ENCODE results near the gene FOXS1.

The FOXS1 gene

DNA sequence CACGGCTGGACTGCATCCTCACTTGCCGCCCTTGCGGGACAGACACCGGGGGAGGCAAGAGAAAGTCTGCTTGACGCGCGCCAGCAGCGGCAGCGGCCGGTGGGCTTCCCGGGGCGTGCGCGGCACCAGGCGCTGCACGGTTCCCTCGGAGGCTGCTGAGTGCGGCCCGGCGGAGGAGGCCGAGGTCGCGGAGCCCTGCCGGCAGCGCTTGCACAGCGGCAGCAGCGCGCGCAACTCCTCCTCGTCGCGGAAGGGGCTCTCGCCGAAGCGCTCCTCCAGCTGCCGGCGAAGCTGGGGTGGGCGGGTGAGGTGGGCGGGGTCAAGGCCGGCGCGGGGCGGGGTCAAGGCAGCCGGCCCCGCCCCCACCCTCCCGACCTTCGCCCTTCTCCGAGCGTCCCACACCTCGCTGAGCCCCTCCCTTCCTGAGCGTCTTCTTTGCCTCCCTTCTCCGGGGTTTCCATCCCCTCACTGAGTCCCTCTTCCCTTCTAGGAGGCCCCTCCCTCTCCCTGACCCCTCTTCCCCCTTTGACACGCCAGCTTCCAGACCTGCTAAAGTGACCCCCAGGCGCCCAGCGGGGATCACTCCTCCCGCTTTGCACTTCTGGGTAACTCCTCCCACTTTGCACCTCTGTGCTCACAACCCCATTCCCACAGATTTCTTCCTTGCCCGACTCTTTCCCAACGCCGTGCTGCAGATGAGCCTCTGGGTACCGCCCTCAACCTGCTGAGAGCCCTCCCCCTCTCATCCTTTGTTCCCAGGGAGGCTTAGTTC, 16.2 kb upstream of the FOXS1 start:
- DNase-seq (ENCODE audit: low read depth, low spot score): peak; percentile 77

DNA sequence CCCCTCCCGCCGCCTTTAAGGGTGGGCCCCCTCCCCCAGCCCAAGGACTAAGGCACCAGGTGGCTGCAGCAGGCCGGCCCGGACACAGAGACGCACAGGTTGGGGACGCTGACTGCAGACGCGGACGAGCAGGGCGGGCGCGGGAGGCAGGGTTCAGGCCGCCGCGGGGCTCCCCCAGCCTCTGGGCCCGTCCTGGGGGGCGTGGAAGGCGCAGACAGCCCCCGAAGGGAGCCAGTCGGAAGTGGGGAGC, 15.7 kb upstream of the FOXS1 start:
- no peak for DNase-seq (ENCODE audit: low read depth, low spot score)

DNA sequence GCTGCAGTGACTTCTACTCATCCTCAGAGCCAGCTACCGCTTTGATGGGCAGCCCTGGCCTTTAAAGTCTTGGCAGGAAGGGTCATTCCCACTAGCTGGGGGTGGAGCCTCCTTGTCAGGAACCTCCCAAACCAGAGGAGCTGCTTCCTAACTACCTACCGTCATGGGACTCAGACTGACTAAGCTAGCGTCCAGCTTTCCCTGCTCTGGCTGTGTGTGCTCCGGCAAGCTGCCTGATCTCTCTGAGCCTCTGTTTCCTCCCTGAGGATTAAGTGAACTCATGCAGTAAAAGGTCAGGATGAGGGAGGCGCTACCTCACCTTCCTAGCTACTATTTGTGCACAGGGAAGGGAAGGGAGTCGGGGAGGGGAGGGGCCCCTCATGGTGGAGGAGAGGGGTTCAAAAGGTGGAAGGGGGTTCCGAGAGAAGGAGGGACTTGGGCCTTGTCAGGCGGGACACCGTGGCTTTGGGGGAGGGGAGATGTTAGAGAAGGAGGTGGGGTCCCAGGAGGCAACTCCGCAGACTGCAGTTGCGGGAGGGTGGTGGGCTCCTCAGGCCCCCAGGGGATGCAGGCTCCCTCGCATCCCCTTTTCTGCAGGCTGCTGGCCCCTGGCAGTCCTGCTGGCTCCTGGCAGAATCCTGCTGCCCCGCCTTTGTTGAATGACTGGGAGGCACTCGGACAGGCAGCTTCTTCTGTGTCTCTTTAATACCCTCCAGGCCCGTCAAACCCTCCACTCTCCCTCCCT, 15.2 kb upstream of the FOXS1 start:
- DNase-seq (ENCODE audit: low read depth, low spot score): no peak

DNA sequence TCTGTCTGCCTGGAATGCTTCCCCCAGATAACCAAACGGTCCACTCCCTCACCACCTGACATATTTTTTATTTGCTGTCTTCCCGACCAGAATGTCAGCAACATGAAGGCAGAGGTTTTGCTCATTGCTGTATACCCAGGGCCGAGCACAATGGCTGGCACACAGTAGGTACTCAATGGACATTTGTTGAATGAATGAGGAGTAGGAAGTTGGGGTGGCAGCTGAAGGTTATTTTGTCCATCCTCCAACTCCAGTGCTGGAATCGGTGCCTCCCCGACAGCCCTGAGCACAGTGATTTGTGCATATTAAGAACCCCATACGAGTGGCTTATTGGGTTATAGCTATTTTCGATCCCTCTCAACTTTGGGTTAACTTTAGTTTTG, 14.6 kb upstream of the FOXS1 start:
- DNase-seq (ENCODE audit: low read depth, low spot score): no peak

DNA sequence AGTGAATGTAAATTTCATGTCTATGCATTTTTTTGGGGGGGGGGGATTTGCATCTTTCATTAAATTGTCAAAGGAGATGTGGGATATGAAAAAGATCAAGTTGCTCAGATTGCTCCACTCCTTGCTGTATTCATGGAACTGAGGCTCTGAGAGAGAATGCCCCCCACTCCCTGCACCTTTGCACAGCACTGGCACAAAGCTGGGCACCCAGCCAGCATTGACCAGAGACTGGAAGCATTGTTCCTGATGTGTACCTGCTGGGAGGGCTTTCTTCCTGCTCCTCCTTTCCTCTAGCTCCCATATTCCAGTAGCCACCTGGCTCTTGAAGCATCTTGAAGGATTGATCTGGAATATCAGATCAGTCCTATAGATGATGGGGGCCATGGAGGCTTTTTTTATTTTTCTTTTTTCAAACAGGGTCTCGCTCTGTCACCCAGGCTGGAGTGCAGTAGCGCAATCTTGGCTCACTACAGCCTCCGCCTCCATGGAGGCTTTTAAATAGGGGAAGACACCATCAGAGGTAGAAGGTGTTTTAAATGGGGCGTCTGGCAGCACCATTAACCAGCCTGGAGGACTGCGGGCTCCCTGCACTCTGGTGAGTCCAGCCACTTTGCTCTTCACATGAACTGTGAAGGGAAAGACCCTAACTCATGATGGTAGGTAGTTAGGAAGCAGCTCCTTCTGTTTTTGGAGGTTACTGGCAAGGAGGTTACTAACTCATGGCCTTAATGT, 14.0 kb upstream of the FOXS1 start:
- DNase-seq (ENCODE audit: low read depth, low spot score): no peak

DNA sequence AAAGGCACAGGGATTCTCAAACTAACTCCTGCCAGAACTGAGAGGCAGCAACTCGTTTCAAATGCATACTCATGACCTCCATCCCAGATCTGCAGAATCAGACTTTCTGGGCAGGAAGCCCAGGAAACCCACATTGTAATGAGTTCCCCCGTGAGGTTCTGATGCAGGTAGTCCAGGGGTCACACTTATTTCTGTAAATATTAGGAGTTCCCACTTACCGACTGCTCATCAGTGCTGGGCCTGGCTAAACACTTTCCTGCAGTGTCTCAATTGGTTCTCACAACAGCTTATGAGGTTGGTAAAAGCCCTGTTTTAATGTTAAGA, 13.3 kb upstream of the FOXS1 start:
- DNase-seq (ENCODE audit: low read depth, low spot score): no peak

DNA sequence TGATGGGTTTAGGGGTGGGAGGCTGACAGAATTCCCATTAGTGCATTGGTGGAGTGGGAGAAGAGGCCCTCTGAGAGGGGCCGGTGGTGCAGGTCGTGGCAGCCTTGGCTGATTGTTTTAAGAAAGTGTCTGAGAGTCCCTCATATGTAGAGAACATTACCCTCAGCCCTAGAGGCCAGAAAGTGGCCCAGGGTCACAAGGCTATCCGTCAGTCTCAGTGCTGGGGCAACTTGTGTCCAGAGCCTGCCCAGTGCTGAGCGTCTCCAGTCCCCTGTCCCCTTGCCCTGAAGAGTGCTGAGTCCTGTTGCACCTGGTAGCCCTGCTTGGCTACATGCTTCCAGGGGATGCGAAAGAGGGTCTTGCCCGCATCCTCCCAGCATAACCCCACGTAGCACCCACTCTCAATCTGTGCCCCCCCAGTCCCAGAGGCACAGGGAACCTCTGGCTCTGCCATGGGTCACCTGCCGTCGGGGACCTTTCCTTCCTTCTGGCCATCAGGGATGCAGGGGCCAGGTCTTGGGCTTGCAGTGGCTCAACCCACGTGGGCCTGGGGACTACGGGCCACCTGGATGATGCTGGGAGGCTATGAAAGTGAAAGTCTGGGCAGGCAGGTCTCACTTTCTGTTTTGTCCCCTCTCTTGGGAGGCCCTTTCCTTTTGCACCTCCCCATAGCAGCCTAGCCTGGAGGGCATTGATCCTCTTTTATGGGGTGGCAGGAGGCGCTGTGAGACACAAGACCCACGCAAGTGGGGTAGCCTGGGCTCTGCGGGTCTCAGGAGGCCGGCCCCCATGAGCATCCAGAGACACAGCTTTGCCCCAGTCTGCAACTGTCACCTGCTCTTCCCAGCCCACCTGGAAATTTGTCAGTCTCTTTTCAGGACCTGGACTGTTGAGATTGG, 12.7 kb upstream of the FOXS1 start:
- DNase-seq (ENCODE audit: low read depth, low spot score): no peak

DNA sequence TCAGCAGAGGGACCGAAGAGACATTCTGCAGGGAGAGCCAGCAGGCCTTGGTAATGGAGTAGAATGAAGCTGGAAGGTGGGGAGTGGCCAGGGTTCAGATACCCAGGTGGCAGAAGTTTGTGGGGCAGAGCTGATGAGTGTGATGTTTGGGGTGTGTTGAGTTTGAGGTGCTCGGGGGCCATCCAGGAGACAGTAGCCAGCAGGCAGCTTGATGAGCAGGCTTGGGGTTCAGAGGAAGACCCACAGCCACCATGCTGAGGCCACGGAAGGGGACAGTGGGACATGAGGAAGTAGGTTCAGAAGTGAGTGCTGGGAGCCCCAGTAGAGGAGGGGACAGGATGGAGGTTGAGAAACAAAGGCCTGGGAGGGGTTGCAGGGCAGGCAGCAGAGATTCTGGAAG, 11.1 kb upstream of the FOXS1 start:
- no peak for DNase-seq (ENCODE audit: low read depth, low spot score)

DNA sequence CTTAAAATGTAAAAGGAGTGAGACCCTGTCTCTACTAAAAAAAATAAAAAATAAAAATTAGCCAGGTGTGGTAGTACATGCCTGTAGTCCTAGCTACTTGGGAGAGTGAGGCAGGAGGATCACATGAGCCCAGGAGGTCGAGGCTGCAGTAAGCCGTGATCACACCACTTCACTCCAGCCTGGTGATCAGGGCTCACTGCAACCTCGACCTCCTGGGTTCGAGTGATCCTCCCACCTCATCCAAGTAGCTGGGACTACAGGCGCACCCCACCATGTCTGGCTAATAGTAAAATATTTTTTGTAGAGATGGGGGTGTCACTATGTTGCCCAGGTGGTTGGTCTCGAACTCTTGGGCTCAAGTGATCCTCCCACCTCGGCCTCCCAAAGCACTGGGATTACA, 8.1 kb upstream of the FOXS1 start:
- DNase-seq (ENCODE audit: low read depth, low spot score): no peak

DNA sequence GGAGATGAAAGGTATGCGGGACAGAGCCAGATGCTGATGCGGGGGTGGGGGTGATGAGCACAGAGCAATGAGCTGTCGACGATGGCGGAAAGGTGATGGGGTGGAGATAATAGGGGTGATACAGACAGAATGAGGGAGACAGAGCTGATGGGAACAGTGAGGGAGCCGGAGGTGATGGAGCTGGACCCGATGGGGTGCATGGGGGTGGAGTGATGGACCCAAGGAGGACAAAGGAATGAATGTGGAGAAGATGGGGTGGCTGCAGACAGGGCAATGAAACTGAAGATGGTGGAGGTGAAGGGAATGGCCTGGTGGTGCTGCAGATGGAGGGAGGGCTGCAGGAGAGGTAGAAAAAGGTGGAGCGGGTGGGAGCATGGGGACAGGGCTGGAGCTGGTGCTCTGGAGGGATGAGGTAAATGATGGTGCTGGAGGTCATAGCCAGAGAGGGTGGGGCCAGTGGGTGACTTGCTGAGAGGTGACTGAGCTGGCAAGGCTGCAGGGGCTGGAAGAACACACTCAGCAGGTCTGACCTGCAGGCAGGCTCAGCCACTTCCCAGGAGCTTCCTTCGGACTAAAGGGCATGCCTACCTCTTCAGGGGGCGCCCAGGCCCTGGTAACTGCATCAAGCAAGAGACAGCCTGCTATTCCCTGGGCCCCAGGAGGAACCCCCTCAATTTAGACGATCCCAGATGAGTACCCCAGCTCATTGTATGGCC, 6.0 kb upstream of the FOXS1 start:
- DNase-seq (ENCODE audit: low read depth, low spot score): no peak

DNA sequence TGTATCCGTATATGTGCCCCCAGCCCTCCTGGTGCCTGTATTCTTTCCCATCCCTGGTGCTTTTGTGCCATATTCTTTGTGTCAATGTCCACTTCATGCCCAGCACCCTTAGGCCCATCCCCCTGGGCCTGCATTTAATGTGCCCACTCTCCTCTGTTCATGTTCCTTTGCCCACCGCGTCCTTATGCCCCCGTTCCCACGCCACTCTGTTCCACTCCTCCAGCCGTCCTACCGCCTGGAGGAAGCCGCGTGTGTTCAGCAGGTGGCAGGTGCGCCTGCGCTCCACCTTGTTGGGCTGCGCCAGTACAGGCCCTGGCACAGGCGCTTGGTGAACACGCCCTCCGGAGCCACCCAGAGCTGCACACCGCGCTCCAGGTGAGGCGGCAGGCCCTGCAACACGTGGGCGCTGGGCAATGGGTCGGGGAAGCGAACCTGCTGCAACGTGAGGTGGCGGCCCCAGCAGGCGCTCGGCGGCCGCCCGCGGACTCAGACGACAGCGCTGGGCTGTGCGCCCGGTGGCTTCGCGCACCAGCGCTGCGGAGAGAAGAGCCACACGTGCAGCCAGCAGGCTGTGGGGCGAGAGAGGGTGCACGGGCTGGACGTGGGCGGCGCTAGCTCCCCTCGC, 4.0 kb upstream of the FOXS1 start:
- DNase-seq (ENCODE audit: low read depth, low spot score): no peak

DNA sequence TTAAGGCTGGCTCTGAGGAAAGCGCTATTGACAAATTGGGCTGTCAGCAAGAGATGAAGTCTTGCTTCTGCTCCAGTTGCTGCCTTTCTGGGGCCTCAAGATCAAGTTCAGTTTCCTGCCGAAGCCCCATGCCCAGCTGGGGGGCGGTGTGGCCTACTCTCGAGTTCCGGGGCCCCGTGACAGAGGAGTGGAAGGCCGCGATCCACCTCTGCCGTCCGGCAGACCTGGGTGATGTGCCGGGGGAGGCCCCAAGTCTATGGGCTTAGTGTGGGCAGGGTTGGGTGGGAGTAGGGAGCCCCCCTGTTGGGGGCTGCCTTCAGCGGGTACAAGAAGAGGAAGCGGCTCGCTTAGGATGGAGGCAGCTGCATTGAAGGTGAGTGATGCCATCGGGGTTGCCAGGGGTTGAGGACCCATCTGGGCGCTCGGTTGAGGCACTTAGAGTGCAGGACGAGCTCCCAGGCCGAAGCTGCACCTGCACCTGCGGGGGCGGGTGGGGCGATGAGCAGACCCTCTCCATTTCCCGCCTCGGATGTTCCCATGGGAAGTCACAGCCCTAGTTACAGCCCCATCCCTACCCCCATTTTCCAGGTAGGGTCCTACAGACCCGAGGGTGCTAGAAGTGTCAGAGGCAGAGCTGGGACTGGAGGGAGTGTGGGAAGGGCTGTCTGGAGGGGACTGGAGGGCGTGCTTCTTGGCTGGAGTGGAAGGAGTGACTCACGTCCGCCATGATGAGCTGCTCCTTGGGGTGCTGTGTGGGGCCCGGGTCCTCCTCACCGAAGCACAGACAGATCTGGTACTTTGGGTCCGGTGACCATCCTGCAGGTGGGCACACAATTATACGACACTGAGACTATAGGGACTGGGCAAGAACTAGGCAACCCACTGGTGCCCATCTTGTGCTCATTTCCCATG, 2.9 kb upstream of the FOXS1 start:
- no peak for DNase-seq (ENCODE audit: low read depth, low spot score)

DNA sequence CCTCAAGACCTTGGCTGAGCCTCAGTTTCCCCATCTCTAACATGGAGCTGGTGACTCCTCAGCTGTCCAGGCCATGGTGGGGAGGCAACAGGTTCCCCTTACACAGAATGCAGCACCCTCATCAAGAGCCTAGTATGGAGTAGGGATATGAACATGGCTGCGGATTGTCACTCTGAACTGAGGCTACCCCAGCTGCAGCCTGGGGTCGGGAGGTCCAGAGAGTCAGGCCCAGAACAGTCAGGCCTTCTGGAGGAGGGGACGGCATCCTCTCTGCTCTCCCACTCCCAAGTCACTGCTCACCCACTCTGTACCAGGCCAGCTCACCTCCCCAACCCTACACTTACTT, 1.4 kb upstream of the FOXS1 start:
- DNase-seq (ENCODE audit: low read depth, low spot score): no peak

DNA sequence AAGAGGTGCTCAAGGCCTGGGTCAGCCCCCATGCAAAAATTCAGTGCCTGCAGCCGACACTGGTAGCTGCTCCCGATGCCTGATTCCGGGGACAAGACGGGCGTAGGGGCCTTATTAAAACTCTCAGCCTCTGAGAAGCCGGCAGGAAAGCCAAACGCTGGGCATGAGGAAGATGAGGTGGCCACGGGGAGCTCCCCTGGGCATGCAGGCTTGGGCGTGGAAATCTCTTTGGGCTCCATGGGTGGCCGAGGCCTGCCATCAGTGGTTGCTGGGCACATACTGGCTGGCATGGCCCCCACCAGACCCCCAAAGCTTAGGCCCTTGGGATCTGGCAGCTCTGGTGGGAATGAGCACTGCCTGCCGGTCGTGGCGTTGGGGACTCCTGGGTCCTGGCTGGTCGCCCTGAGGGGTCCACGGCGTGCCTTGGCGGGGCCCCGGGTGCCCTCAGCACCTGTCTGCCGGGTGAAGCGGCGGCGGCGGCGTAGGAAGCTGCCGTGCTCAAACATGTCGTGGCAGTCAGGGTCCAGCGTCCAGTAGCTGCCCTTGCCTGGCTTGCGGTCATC, 586 bp downstream of the FOXS1 start:
- no peak for DNase-seq (ENCODE audit: low read depth, low spot score)

DNA sequence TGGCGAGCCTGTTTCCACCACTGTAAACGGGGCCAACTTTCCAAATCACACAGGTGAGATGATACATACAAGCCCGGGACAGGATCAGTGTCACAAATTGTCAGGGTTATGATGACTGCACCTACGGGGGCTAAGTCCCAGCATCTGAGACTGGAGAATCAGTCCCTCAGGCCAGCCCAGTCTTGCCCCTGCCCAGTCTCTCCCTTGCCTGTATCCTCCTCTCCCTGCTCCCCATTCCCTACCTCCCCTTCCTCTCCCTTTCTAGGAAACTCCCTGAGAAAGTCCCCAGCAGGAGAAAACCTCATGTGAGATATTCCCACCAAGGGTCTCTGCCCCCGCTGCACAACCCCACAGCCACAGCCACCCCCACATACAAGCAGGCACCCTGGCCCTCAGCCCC, 1.5 kb downstream of the FOXS1 start:
- DNase-seq (ENCODE audit: low read depth, low spot score): no peak

DNA sequence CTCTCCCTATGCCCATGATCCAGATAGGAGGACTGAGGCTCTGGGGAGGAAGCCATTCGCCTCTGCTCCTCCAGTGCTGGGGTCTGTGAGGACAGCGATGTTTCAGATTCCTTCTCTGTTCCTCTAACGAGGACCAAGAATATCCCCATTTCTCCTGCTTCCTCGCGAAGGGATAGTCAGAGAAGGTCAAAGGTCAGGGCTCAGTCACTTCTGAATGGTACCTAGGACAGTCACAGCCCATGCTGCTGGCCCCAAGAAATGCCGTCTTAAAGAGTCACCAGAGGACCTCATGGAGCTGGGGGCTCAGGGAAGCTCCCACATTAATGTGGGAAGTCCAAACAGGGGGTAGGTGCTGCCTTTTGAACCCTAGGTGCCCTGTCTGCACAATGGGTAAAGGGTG, 2.1 kb downstream of the FOXS1 start:
- no peak for DNase-seq (ENCODE audit: low read depth, low spot score)

DNA sequence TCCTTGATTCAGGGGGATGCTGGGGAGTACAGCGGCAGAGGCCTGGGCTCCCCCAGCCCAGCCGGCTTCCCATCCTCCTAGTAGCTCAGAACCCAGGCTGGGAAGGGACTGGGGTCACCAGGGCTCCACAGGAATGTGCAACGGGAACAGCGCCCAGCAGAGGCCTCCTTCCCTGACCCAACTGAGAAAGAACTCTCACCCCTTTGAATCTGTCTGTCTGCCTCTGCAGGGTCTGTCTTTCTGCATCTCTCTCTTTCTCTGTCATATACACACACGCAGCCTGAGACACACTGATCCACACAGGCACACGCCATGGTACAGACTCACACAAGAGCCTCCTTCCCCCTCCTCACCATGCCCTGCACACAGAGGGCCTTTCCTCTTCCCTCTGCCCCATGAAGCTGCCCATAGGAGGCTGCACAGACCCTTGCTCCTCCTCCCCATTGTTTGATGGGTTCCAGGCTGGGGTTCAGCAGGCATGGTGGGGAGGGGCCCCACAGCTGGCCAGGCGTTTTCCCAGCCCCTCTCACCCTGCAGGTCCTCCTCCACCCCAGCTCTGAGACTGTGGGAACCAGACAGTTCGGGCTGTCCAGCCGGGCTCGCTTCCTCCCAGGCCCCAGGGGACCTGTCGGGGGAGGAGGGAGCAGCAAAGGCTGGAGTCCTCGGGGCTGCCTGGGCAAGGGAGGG, 2.8 kb downstream of the FOXS1 start:
- DNase-seq (ENCODE audit: low read depth, low spot score): peak; percentile 73

DNA sequence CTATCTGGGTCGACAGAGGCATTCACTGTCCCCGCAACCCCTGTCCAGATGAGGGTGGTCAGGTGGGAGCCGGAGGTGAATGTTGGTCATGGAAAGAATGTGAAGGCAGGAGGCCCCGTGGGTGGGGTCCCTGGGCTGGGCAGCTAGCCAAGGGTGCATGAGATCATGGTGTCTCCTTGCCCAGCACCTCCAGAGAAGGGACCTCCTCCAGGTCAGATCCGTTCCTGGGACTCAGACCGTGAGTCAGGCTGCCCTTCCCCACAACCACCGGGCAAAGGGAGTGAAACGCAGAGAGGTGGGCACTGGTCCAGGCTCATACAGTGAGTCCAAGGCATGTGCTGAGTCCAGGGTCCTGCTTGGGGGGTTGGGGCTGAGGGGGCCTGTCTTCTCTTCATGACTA, 3.5 kb downstream of the FOXS1 start:
- DNase-seq (ENCODE audit: low read depth, low spot score): peak; percentile 89

Measured in astrocyte of the hippocampus (primary cell).